ENCODE results near the gene TNIK. TPM values are rescaled to one million over a fixed set of nuclear protein-coding genes. Genes with fewer than 3 reads are reported as not detected.

The TNIK gene
- total and polyA plus RNA-seq, 2 experiments from 2014 or later = 14.6 to 34.3 TPM

GRCh38 chr3:171054231-171054630 is 406.0 kb downstream of the TNIK start:
- Histone ChIP-seq H2AFZ (no peak overlapping the region), H3K27me3 (ENCODE audit: insufficient read depth) (no peaks in the 10 kb centered on the region), H4K20me1 (replicated peaks; ENCODE audit: insufficient read depth) (no peaks in the 10 kb centered on the region), H3K4me1 (ENCODE audit: insufficient read depth) (no peaks in the 10 kb centered on the region), H3K36me3 (ENCODE audit: insufficient read depth) (no peaks in the 10 kb centered on the region), H3F3A (replicated peaks; ENCODE audit: low read depth) (no peaks in the 10 kb centered on the region), H3K9me2 (ENCODE audit: insufficient read depth) (peaks cover 4% of the 10 kb centered on the region; the same call in 1 of the 2 replicates), H3K79me2 (replicated peaks; ENCODE audit: insufficient read depth) (no peaks in the 10 kb centered on the region), H3K4me2 (no peak overlapping the region), H3K27ac (ENCODE audit: low read depth) (no peak overlapping the region), H3K4me3 (no peak overlapping the region)
- TF ChIP-seq POLR2AphosphoS5 (IDR thresholded peaks at IDR 0.05; ENCODE audit: low read depth) = no peak
- TF ChIP-seq REST (IDR thresholded peaks at IDR 0.05; ENCODE audit: unreplicated experiment) = no peak
- no peak for TF ChIP-seq ZNF331 (CRISPR knock-in tag; IDR thresholded peaks at IDR 0.05; ENCODE audit: low read depth)
- TF ChIP-seq NANOG (IDR thresholded peaks at IDR 0.05; ENCODE audit: borderline replicate concordance) = no peak
- no peak for TF ChIP-seq STAT1 (IDR thresholded peaks at IDR 0.05; ENCODE audit: unreplicated experiment)
- no peak for TF ChIP-seq CREB1 (CRISPR knock-in tag; IDR thresholded peaks at IDR 0.05; ENCODE audit: low read depth)
- no peak for TF ChIP-seq CTCF (conservative IDR thresholded peaks at IDR 0.05; ENCODE audit: low read depth in 2 of 2)
- no peak for TF ChIP-seq ZNF114 (CRISPR knock-in tag; IDR thresholded peaks at IDR 0.05)
- no peak for TF ChIP-seq EZH2phosphoT487 (IDR thresholded peaks at IDR 0.05; ENCODE audit: unreplicated experiment)
- TF ChIP-seq JUNB (IDR thresholded peaks at IDR 0.05; ENCODE audit: unreplicated experiment) = no peak
- TF ChIP-seq EZH2 (IDR thresholded peaks at IDR 0.05; ENCODE audit: low read depth, unreplicated experiment) = no peak
- no peak for TF ChIP-seq ETS1 (IDR thresholded peaks at IDR 0.05)
- TF ChIP-seq ZNF462 (CRISPR knock-in tag; IDR thresholded peaks at IDR 0.05) = no peak
- H3K4me3 Mint-ChIP-seq = no peak overlapping the region
- no peak overlapping the region for H3K27ac Mint-ChIP-seq
- no peak for ATAC-seq
- peaks cover 8% of the 10 kb centered on the region; the same call in 2 of the 3 replicates for H3K4me1 Mint-ChIP-seq
- H3K27me3 Mint-ChIP-seq (ENCODE audit: insufficient read depth, low read depth, poor library complexity) = no peaks in the 10 kb centered on the region
- no peaks in the 10 kb centered on the region for H3K36me3 Mint-ChIP-seq (ENCODE audit: low read depth)
- H3K9me3 Mint-ChIP-seq = no peaks in the 10 kb centered on the region
- DNase-seq (ENCODE audit: low spot score) = no peak
